Adrenal gland (tissue), 5 donors: ENCODE measurements around the gene PLXNC1.

Experiments used
- CTCF ChIP-seq, 6 experiments: fragments of 450-650 bp in 4 of 6; fragments of 200-600 bp in 2 of 6; sonication (generic) in 1 of 6; IDR thresholded peaks; 1 replicate in 5 of 6; 2 replicates in 1 of 6; pipeline versions ENCODE4 v1.5.1 to v1.8.0; 2016 to 2021; ENCODE audit warnings: antibody characterized with exemption in 6 of 6, mild to moderate bottlenecking in 2 of 6, moderate library complexity in 1 of 6
- POLR2A ChIP-seq, 2 donors: fragments of 450-650 bp; IDR thresholded peaks; one replicate each; pipeline ENCODE4 v1.6.1; 2017; ENCODE audit warnings: antibody characterized with exemption in 2 of 2, mild to moderate bottlenecking in 2 of 2, moderate library complexity in 1 of 2
- donor health status: DM: no; HTN: no; CAD: no.

- no peak for TF ChIP-seq CTCF (IDR thresholded peaks at IDR 0.05)
- no peak for TF ChIP-seq POLR2A (IDR thresholded peaks at IDR 0.05)
These were observed 155.6 kb downstream of the PLXNC1 start for GRCh38 chr12:94304012-94304411.
